ENCODE results near the gene COTL1. TPM values are rescaled to one million over a fixed set of nuclear protein-coding genes. Genes with fewer than 3 reads are reported as not detected.

COTL1 gene
- total and polyA plus RNA-seq, 9 of the 15 experiments (the other 6 are each of a cell fraction or from before 2014, with no cell fraction given) = 27.7 to 185 (median 72.5) TPM

DNA sequence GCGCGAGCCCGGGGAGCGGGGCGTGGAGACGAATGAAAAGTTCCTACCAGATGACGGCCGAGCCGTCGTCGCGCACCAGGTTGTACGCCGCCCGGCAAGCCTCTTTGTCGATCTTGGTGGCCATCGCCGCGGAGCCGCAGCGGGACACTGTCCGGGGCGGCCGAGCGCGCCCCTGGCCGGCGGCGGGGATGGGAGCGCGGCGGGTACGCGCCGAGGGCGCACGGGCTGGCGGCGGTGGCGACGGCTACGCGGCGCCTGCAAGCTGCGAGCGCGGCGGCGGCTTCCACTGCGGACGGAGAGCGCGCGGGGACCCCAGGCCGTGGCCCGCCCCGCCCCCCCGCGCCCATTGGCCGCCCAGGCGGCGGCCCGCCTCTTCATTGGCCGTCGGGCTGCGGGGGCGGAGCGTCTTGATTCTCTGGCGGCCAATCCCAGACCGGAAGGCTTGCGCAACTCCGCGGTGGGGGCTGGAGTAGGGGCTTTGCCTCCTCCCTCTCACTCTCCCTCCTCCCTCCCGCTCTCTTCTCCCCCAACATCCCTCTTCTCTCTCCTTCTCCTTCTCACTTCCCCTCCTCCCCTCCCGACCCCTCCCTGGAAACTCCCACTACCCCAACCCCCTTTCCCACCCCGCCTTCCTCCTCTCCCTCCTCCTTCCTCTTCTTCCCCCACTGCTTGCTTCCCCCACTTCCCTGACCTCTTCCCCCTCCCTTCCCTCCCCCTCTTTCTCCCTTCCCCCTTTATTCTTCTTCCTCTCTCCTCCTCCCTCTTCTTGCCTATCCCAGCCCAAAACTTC is at the start of gene COTL1 (continued):
- TF ChIP-seq HIVEP1 (CRISPR knock-in tag; IDR thresholded peaks at IDR 0.05) (no peak), CCNT2 (IDR thresholded peaks at IDR 0.05; ENCODE audit: borderline replicate concordance, extremely low read depth, insufficient read length, low read depth, low read length) (peak; percentile 92), RFX5 (IDR thresholded peaks at IDR 0.05; ENCODE audit: low read depth, low read length) (no peak), KLF16 (IDR thresholded peaks at IDR 0.05) (no peak), RB1 (IDR thresholded peaks at IDR 0.05; ENCODE audit: low read depth) (peak; percentile 91), PPARD (CRISPR knock-in tag; IDR thresholded peaks at IDR 0.05) (no peak), ZNF551 (CRISPR knock-in tag; IDR thresholded peaks at IDR 0.05) (no peak), ZNF778 (CRISPR knock-in tag; IDR thresholded peaks at IDR 0.05) (no peak), ARNT (IDR thresholded peaks at IDR 0.05) (no peak), KDM5B (IDR thresholded peaks at IDR 0.05; ENCODE audit: insufficient replicate concordance, low read depth, low read length) (peak; percentile 71), ZNF3 (CRISPR knock-in tag; IDR thresholded peaks at IDR 0.05) (no peak), TSC22D4 (tag; IDR thresholded peaks at IDR 0.05) (no peak)
- TF ChIP-seq, protein P1, sequence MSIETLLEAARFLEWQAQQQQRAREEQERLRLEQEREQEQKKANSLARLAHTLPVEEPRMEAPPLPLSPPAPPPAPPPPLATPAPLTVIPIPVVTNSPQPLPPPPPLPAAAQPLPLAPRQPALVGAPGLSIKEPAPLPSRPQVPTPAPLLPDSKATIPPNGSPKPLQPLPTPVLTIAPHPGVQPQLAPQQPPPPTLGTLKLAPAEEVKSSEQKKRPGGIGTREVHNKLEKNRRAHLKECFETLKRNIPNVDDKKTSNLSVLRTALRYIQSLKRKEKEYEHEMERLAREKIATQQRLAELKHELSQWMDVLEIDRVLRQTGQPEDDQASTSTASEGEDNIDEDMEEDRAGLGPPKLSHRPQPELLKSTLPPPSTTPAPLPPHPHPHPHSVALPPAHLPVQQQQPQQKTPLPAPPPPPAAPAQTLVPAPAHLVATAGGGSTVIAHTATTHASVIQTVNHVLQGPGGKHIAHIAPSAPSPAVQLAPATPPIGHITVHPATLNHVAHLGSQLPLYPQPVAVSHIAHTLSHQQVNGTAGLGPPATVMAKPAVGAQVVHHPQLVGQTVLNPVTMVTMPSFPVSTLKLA (conservative IDR thresholded peaks at IDR 0.05) = no peak; a peak in 1 of 4 replicates
- TF ChIP-seq, protein P2, sequence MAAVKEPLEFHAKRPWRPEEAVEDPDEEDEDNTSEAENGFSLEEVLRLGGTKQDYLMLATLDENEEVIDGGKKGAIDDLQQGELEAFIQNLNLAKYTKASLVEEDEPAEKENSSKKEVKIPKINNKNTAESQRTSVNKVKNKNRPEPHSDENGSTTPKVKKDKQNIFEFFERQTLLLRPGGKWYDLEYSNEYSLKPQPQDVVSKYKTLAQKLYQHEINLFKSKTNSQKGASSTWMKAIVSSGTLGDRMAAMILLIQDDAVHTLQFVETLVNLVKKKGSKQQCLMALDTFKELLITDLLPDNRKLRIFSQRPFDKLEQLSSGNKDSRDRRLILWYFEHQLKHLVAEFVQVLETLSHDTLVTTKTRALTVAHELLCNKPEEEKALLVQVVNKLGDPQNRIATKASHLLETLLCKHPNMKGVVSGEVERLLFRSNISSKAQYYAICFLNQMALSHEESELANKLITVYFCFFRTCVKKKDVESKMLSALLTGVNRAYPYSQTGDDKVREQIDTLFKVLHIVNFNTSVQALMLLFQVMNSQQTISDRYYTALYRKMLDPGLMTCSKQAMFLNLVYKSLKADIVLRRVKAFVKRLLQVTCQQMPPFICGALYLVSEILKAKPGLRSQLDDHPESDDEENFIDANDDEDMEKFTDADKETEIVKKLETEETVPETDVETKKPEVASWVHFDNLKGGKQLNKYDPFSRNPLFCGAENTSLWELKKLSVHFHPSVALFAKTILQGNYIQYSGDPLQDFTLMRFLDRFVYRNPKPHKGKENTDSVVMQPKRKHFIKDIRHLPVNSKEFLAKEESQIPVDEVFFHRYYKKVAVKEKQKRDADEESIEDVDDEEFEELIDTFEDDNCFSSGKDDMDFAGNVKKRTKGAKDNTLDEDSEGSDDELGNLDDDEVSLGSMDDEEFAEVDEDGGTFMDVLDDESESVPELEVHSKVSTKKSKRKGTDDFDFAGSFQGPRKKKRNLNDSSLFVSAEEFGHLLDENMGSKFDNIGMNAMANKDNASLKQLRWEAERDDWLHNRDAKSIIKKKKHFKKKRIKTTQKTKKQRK (IDR thresholded peaks at IDR 0.05; ENCODE audit: borderline replicate concordance, low read depth, low read length) = no peak

Measured in K562 (cell line).